ENCODE data around the gene SERPINA4.

DNA sequence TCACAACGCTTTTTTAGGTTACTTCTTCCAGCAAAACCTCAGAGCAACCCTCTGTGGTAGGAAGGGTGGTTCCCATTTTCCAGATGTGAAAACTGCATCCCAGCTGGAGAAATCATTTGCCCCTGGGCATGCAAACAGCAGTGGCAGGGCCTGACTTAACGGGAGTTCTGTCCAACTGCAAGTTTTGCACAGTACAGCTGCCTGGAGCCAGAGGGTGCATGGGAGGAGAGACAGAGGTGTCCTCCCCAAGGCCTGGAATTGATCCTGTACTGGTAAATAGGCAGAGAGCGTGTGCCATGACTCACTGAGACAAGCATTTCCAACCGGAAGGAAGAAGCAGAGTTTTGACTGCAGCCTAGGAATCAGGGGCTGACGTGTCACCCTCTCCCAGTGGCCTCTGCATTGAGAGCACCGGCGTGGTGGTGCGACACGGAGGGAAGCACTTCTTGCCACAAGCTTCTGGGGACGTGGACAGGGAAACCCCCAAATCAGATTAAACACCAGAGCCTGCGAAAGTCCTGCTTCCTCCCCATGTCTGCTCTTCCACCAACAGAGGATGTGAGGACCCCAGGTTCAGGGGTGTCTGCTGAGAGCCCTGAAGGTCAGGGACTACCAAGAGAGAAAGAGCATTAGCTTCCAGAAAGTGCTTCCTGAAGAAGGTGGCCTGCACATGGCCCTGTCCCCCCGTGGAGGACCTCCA lies 19.0 kb upstream of the SERPINA4 start:
- TF ChIP-seq GATA2 (IDR thresholded peaks at IDR 0.05; ENCODE audit: low read depth, low read length) (no peak), GATA3 (IDR thresholded peaks at IDR 0.05; ENCODE audit: low read depth, low read length) (no peak)
